ENCODE results near the gene STS.

The STS gene

GRCh38 chrX:7108030-7108429, 39.5 kb upstream of the STS start:
- 0 out of 2 replicates have a peak, but pooled peaks cover 4% of the 10 kb centered on the region for H3K36me3 ChIP-seq (ENCODE audit: low read depth)
- H3K27ac ChIP-seq (ENCODE audit: poor library complexity, severe bottlenecking) = no peak overlapping the region
- peaks cover 5% of the 10 kb centered on the region for H3K4me1 ChIP-seq (ENCODE audit: insufficient read depth, poor library complexity, severe bottlenecking)
- H3K4me3 ChIP-seq (ENCODE audit: severe bottlenecking) = no peak overlapping the region
- ATAC-seq (ENCODE audit: low read depth) (no peak), DNase-seq (ENCODE audit: low spot score) (no peak)
- no peaks in the 10 kb centered on the region for H3K27me3 ChIP-seq (ENCODE audit: insufficient read depth, poor library complexity, severe bottlenecking)
- TF ChIP-seq CTCF (IDR thresholded peaks at IDR 0.05; ENCODE audit: poor library complexity, severe bottlenecking) = no peak
- H3K9me3 ChIP-seq (ENCODE audit: severe bottlenecking) = no peaks in the 10 kb centered on the region

GRCh38 chrX:7109049-7109531, 38.4 kb upstream of the STS start:
- TF ChIP-seq CTCF (IDR thresholded peaks at IDR 0.05; ENCODE audit: poor library complexity, severe bottlenecking) = no peak
- no peaks in the 10 kb centered on the region for H3K27me3 ChIP-seq (ENCODE audit: insufficient read depth, poor library complexity, severe bottlenecking)
- H3K4me1 ChIP-seq (ENCODE audit: insufficient read depth, poor library complexity, severe bottlenecking) = peaks cover 5% of the 10 kb centered on the region
- no peaks in the 10 kb centered on the region for H3K9me3 ChIP-seq (ENCODE audit: severe bottlenecking)
- H3K27ac ChIP-seq (ENCODE audit: poor library complexity, severe bottlenecking) = no peak overlapping the region
- 0 out of 2 replicates have a peak, but pooled peaks cover 2% of the 10 kb centered on the region for H3K36me3 ChIP-seq (ENCODE audit: low read depth)
- ATAC-seq (ENCODE audit: low read depth) (no peak), DNase-seq (ENCODE audit: low spot score) (no peak)
- no peak overlapping the region for H3K4me3 ChIP-seq (ENCODE audit: severe bottlenecking)

- Histone ChIP-seq H3K27ac (ENCODE audit: poor library complexity, severe bottlenecking) (no peak overlapping the region), H3K9me3 (ENCODE audit: severe bottlenecking) (no peaks in the 10 kb centered on the region), H3K4me1 (ENCODE audit: insufficient read depth, poor library complexity, severe bottlenecking) (peaks cover 5% of the 10 kb centered on the region), H3K4me3 (ENCODE audit: severe bottlenecking) (no peak overlapping the region), H3K27me3 (ENCODE audit: insufficient read depth, poor library complexity, severe bottlenecking) (no peaks in the 10 kb centered on the region), H3K36me3 (ENCODE audit: low read depth) (no peaks in the 10 kb centered on the region)
- ATAC-seq (ENCODE audit: low read depth) (no peak), DNase-seq (ENCODE audit: low spot score) (no peak)
- no peak for TF ChIP-seq CTCF (IDR thresholded peaks at IDR 0.05; ENCODE audit: poor library complexity, severe bottlenecking)
Observed at GRCh38 chrX:7109838-7110793, 37.4 kb upstream of the STS start.

GRCh38 chrX:7110821-7111276, 36.7 kb upstream of the STS start:
- Histone ChIP-seq H3K4me3 (ENCODE audit: severe bottlenecking) (no peak overlapping the region), H3K36me3 (ENCODE audit: low read depth) (no peaks in the 10 kb centered on the region), H3K27me3 (ENCODE audit: insufficient read depth, poor library complexity, severe bottlenecking) (no peaks in the 10 kb centered on the region), H3K4me1 (ENCODE audit: insufficient read depth, poor library complexity, severe bottlenecking) (peaks cover 5% of the 10 kb centered on the region), H3K9me3 (ENCODE audit: severe bottlenecking) (no peaks in the 10 kb centered on the region), H3K27ac (ENCODE audit: poor library complexity, severe bottlenecking) (no peak overlapping the region)
- DNase-seq (ENCODE audit: low spot score) = no peak
- ATAC-seq (ENCODE audit: low read depth) = no peak
- no peak for TF ChIP-seq CTCF (IDR thresholded peaks at IDR 0.05; ENCODE audit: poor library complexity, severe bottlenecking)

GRCh38 chrX:7111518-7111917, 36.0 kb upstream of the STS start:
- no peaks in the 10 kb centered on the region for H3K36me3 ChIP-seq (ENCODE audit: low read depth)
- TF ChIP-seq CTCF (IDR thresholded peaks at IDR 0.05; ENCODE audit: poor library complexity, severe bottlenecking) = no peak
- ATAC-seq (ENCODE audit: low read depth) (no peak), DNase-seq (ENCODE audit: low spot score) (no peak)
- peaks cover 5% of the 10 kb centered on the region for H3K4me1 ChIP-seq (ENCODE audit: insufficient read depth, poor library complexity, severe bottlenecking)
- no peak overlapping the region for H3K4me3 ChIP-seq (ENCODE audit: severe bottlenecking)
- no peaks in the 10 kb centered on the region for H3K27me3 ChIP-seq (ENCODE audit: insufficient read depth, poor library complexity, severe bottlenecking)
- H3K27ac ChIP-seq (ENCODE audit: poor library complexity, severe bottlenecking) = no peak overlapping the region
- H3K9me3 ChIP-seq (ENCODE audit: severe bottlenecking) = no peaks in the 10 kb centered on the region

Data from RWPE2 (cell line).